Activated CD8-positive, alpha-beta memory T cell treated with anti-CD3 and anti-CD28 coated beads for 48 hours (primary cell): ENCODE measurements around the gene KLHL29.

Experiments used
- DNase-seq, 3 experiments: peaks; one replicate each; pipeline ENCODE4 v3.0.0-alpha.2; 2020; ENCODE audit warnings: low read depth in 2 of 3, low spot score in 2 of 3

KLHL29 gene

GRCh38 chr2:23589220-23589647, 204.3 kb downstream of the KLHL29 start:
- no peak for DNase-seq

GRCh38 chr2:23589739-23590138, 204.8 kb downstream of the KLHL29 start:
- DNase-seq, result no peak

- no peak for DNase-seq
Measured at GRCh38 chr2:23590241-23590869, 205.4 kb downstream of the KLHL29 start.

GRCh38 chr2:23591111-23591510, 206.1 kb downstream of the KLHL29 start:
- DNase-seq, result no peak

- no peak for DNase-seq
Measured at GRCh38 chr2:23592061-23592685, 207.2 kb downstream of the KLHL29 start.

GRCh38 chr2:23592898-23593751, 208.1 kb downstream of the KLHL29 start:
- no peak for DNase-seq

GRCh38 chr2:23593752-23594459, 208.9 kb downstream of the KLHL29 start:
- DNase-seq, result no peak

GRCh38 chr2:23594460-23594825, 209.5 kb downstream of the KLHL29 start:
- DNase-seq, result no peak

GRCh38 chr2:23595021-23595420, 210.0 kb downstream of the KLHL29 start:
- no peak for DNase-seq

- DNase-seq, result no peak
Measured at GRCh38 chr2:23595601-23596251, 210.7 kb downstream of the KLHL29 start.

GRCh38 chr2:23596316-23596885, 211.4 kb downstream of the KLHL29 start:
- DNase-seq, result no peak

GRCh38 chr2:23597687-23598086, 212.7 kb downstream of the KLHL29 start:
- DNase-seq, result no peak

GRCh38 chr2:23599006-23599405, 214.0 kb downstream of the KLHL29 start:
- no peak for DNase-seq

- no peak for DNase-seq
Measured at GRCh38 chr2:23599667-23600066, 214.7 kb downstream of the KLHL29 start.

GRCh38 chr2:23600346-23600745, 215.4 kb downstream of the KLHL29 start:
- DNase-seq, result no peak

GRCh38 chr2:23601301-23601965, 216.5 kb downstream of the KLHL29 start:
- no peak for DNase-seq

GRCh38 chr2:23602116-23602515, 217.1 kb downstream of the KLHL29 start:
- DNase-seq, result no peak

- no peak for DNase-seq
Measured at GRCh38 chr2:23603156-23603555, 218.2 kb downstream of the KLHL29 start.

- no peak for DNase-seq
Measured at GRCh38 chr2:23603581-23603980, 218.6 kb downstream of the KLHL29 start.

- DNase-seq, result no peak
Measured at GRCh38 chr2:23604731-23605130, 219.8 kb downstream of the KLHL29 start.
